Caco-2 (cell line): ENCODE data around the gene HDGFL1. TPM values are rescaled to one million over a fixed set of nuclear protein-coding genes. Genes with fewer than 3 reads are reported as not detected.

Experiments used
- BruUV-seq: library from RNA; stranded (reverse); fragments of 400-500 nt; replicated peaks from 2 replicates; lab custom pipeline; 2021; lab: Mats Ljungman, UMichigan
- CTCF ChIA-PET: fragments of 300-600 bp; sonication (Branson Sonifier 250); formaldehyde crosslinking; loops from one replicate; lab custom pipeline; 2022; ENCODE audit warnings: antibody characterized with exemption; lab: Charles Lee
- POLR2A ChIA-PET: fragments of 300-600 bp; sonication (Branson Sonifier 250); formaldehyde crosslinking; loops from one replicate; lab custom pipeline; 2022; ENCODE audit warnings: antibody characterized with exemption; lab: Charles Lee
- DNase-seq, 2 experiments: peaks; one replicate each; pipeline versions ENCODE4 v3.0.0 to v3.0.0-alpha.2; 2020 to 2022
- H3K27me3 ChIP-seq: replicated peaks from 2 replicates; pipeline ENCODE4 v1.6.0; 2011; ENCODE audit warnings: low read length; ENCODE audit not compliant: control insufficient read depth, insufficient read depth
- H3K36me3 ChIP-seq: 2 replicates; pipeline ENCODE4 v1.5.1; 2011; ENCODE audit warnings: low read length; ENCODE audit not compliant: control insufficient read depth, insufficient read depth
- H3K4me1 ChIP-seq: fragments of 250-450 bp; sonication (Bioruptor Pico); 2 replicates; pipeline ENCODE4 v1.5.1; 2020; ENCODE audit warnings: mild to moderate bottlenecking
- H3K4me3 ChIP-seq: 2 replicates; pipeline ENCODE4 v1.5.1; 2011; ENCODE audit warnings: low read depth, mild to moderate bottlenecking, control low read depth, low read length
- H3K9me3 ChIP-seq: fragments of 250-450 bp; sonication (Bioruptor Pico); 2 replicates; pipeline ENCODE4 v1.5.1; 2020; ENCODE audit warnings: mild to moderate bottlenecking, moderate library complexity
- H3K27ac Mint-ChIP-seq: one replicate; pipeline ENCODE4 v1.8.0; 2022; ENCODE audit warnings: mixed read lengths; ENCODE audit not compliant: unreplicated experiment
- H3K27me3 Mint-ChIP-seq: one replicate; pipeline ENCODE4 v1.8.0; 2022; ENCODE audit warnings: mixed read lengths; ENCODE audit not compliant: insufficient read depth, unreplicated experiment
- H3K36me3 Mint-ChIP-seq: one replicate; pipeline ENCODE4 v1.8.0; 2022; ENCODE audit warnings: mild to moderate bottlenecking, mixed read lengths; ENCODE audit not compliant: insufficient read depth, unreplicated experiment
- H3K4me1 Mint-ChIP-seq: one replicate; pipeline ENCODE4 v1.8.0; 2022; ENCODE audit warnings: low read depth, mixed read lengths; ENCODE audit not compliant: unreplicated experiment
- H3K4me3 Mint-ChIP-seq: one replicate; pipeline ENCODE4 v1.8.0; 2022; ENCODE audit warnings: mild to moderate bottlenecking, moderate library complexity, mixed read lengths; ENCODE audit not compliant: unreplicated experiment
- H3K9me3 Mint-ChIP-seq: one replicate; pipeline ENCODE4 v1.8.0; 2022; ENCODE audit warnings: mixed read lengths; ENCODE audit not compliant: unreplicated experiment
- intact Hi-C: fragments of 100-400 bp; cut with micrococcal nuclease; formaldehyde crosslinking; loops from one replicate; pipeline ENCODE4 v1.10.0; 2022; ENCODE audit not compliant: unreplicated experiment
- total RNA-seq: library from RNA; stranded (reverse); gene quantifications from 2 replicates; pipeline ENCODE4 v1.2.3, GENCODE V29; 2022
- TF ChIP-seq, protein P1 (sequence below), 2 experiments: fragments of 200-600 bp in 1 of 2; IDR thresholded peaks; 1 replicate in 1 of 2; 2 replicates in 1 of 2; pipeline versions ENCODE4 v1.5.1 to v1.8.0; 2011 to 2022; ENCODE audit warnings: antibody characterized with exemption in 1 of 2, control low read depth in 1 of 2, inconsistent platforms in 1 of 2, low read depth in 1 of 2, low read length in 1 of 2, mild to moderate bottlenecking in 1 of 2, moderate library complexity in 1 of 2; ENCODE audit not compliant: insufficient read depth in 1 of 2, severe bottlenecking in 1 of 2, unreplicated experiment in 1 of 2

Gene HDGFL1
- total RNA-seq, 1 experiment from 2014 or later, result not detected

DNA sequence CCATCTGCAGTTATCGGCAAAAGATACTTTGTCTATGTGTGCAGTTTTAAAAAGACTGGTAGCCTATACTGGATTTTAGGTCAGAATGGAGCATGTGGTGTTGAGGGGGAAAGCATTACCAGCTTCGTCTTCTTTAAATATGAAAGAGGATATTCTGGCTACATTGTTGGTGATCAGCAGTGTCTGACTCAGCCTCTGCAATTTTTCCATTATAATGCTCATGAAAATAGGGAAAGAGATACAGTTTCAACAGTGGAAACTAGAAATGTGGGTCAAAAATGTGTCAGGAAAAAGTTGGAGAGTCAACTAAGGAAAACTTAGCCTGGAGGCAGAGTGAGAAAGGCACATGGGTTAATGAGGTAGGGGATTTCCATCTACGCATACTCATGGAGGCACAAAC lies 45.2 kb downstream of the HDGFL1 start:
- ChIA-PET POLR2A (no interaction called here), CTCF (no interaction called here)
- Mint-ChIP-seq H3K27ac (no peak overlapping the region), H3K27me3 (no peaks in the 10 kb centered on the region), H3K4me1 (no peaks in the 10 kb centered on the region), H3K9me3 (peaks cover 14% of the 10 kb centered on the region), H3K36me3 (no peaks in the 10 kb centered on the region), H3K4me3 (no peak overlapping the region)
- Histone ChIP-seq H3K36me3 (no peaks in the 10 kb centered on the region), H3K9me3 (no peaks in the 10 kb centered on the region; the same call in 1 of the 2 replicates), H3K27me3 (no peaks in the 10 kb centered on the region), H3K4me3 (no peak overlapping the region), H3K4me1 (no peaks in the 10 kb centered on the region)
- intact Hi-C loops, result no loop called here
- TF ChIP-seq, protein P1, sequence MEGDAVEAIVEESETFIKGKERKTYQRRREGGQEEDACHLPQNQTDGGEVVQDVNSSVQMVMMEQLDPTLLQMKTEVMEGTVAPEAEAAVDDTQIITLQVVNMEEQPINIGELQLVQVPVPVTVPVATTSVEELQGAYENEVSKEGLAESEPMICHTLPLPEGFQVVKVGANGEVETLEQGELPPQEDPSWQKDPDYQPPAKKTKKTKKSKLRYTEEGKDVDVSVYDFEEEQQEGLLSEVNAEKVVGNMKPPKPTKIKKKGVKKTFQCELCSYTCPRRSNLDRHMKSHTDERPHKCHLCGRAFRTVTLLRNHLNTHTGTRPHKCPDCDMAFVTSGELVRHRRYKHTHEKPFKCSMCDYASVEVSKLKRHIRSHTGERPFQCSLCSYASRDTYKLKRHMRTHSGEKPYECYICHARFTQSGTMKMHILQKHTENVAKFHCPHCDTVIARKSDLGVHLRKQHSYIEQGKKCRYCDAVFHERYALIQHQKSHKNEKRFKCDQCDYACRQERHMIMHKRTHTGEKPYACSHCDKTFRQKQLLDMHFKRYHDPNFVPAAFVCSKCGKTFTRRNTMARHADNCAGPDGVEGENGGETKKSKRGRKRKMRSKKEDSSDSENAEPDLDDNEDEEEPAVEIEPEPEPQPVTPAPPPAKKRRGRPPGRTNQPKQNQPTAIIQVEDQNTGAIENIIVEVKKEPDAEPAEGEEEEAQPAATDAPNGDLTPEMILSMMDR (IDR thresholded peaks at IDR 0.05; ENCODE audit: insufficient read depth in 1 of 2, low read depth in 1 of 2, low read length in 1 of 2, severe bottlenecking in 1 of 2, unreplicated experiment in 1 of 2), result no peak
- no TSS peak for BruUV-seq
- no peak for DNase-seq

DNA sequence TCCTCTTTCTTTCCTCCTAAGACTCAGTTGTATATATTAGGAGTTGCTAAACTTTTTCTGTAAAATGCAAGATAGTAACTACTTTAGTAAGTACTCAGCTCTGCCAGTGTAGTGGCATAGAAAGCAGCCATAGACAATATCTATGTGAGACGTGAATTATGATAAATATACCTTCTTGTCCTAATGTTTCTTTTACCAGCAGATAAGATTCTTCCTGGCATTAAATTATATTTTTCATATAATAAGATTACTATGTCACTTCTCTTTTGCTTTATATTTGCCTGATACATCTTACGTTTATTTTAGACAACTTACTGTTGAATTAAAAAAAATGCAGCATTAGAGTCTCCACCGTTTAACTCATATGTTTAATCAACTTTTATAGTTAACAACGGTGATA lies 51.7 kb downstream of the HDGFL1 start:
- no peak for DNase-seq
- 0 out of 2 replicates have a peak, but pooled peaks cover 4% of the 10 kb centered on the region for H3K4me1 ChIP-seq
- no peaks in the 10 kb centered on the region for H3K36me3 ChIP-seq
- H3K9me3 ChIP-seq, result no peaks in the 10 kb centered on the region; the same call in 1 of the 2 replicates
- Mint-ChIP-seq H3K9me3 (peaks cover 14% of the 10 kb centered on the region), H3K27ac (no peak overlapping the region), H3K36me3 (no peaks in the 10 kb centered on the region), H3K4me1 (no peaks in the 10 kb centered on the region), H3K4me3 (no peak overlapping the region), H3K27me3 (no peaks in the 10 kb centered on the region)
- TF ChIP-seq, protein P1 (IDR thresholded peaks at IDR 0.05; ENCODE audit: insufficient read depth in 1 of 2, low read depth in 1 of 2, low read length in 1 of 2, severe bottlenecking in 1 of 2, unreplicated experiment in 1 of 2), result no peak
- H3K4me3 ChIP-seq, result no peak overlapping the region
- no TSS peak for BruUV-seq
- ChIA-PET POLR2A (no interaction called here), CTCF (no interaction called here)
- intact Hi-C loops, result no loop called here
- no peaks in the 10 kb centered on the region for H3K27me3 ChIP-seq
